SK-N-SH (cell line): Measurements from ENCODE around the gene UBE2U. TPM values are rescaled to one million over a fixed set of nuclear protein-coding genes. Genes with fewer than 3 reads are reported as not detected.

ENCODE experiments used
- CTCF ChIA-PET: fragments of 300-600, 350-600 bp; formaldehyde crosslinking; extraction: SDS; loops from one replicate; lab custom pipeline; 2021; lab: Yijun Ruan, JAX
- POLR2A ChIA-PET: fragments of 350-600 bp; sonication (Branson Sonifier 250); formaldehyde crosslinking; extraction: SDS; loops from one replicate; lab custom pipeline; 2020; ENCODE audit warnings: antibody characterized with exemption, inconsistent platforms; lab: Yijun Ruan, JAX
- DNase-seq: peaks from one replicate; pipeline ENCODE4 v3.0.0; 2012
- H2AFZ ChIP-seq: fragments of 200-600 bp; sonication (generic); 2 replicates; pipeline ENCODE4 v1.8.1; 2016; ENCODE audit warnings: antibody characterized with exemption, mild to moderate bottlenecking, low read depth
- H3F3A ChIP-seq: fragments of 200-600 bp; sonication (generic); replicated peaks from 2 replicates; pipeline ENCODE3; 2016; ENCODE audit warnings: antibody characterized with exemption, mild to moderate bottlenecking; ENCODE audit not compliant: insufficient read depth
- H3K27ac ChIP-seq, 2 experiments: fragments of 200-500 bp in 1 of 2; fragments of 200-600 bp in 1 of 2; sonication (Bioruptor generic) in 1 of 2; sonication (generic), shearing (Covaris generic) in 1 of 2; 2 replicates each; pipeline versions ENCODE4 v1.5.1 to v1.6.1; 2014 to 2016; ENCODE audit warnings: low read depth in 2 of 2, inconsistent platforms in 1 of 2, low read length in 1 of 2, mild to moderate bottlenecking in 1 of 2, mixed read lengths in 1 of 2
- H3K27me3 ChIP-seq: fragments of 200-600 bp; sonication (generic), shearing (Covaris generic); 2 replicates; pipeline ENCODE4 v1.6.1; 2016; ENCODE audit warnings: mixed run types; ENCODE audit not compliant: insufficient read depth
- H3K36me3 ChIP-seq, 2 experiments: fragments of 200-500 bp in 1 of 2; fragments of 200-600 bp in 1 of 2; sonication (Bioruptor generic) in 1 of 2; sonication (generic) in 1 of 2; replicated peaks in 1 of 2; 2 replicates each; pipeline versions ENCODE3 to v1.5.1; 2014 to 2016; ENCODE audit warnings: low read length in 1 of 2, mild to moderate bottlenecking in 1 of 2; ENCODE audit not compliant: insufficient read depth in 2 of 2, control insufficient read depth in 1 of 2
- H3K4me1 ChIP-seq, 2 experiments: fragments of 200-500 bp in 1 of 2; fragments of 200-600 bp in 1 of 2; sonication (Bioruptor generic) in 1 of 2; sonication (generic), shearing (Covaris generic) in 1 of 2; 2 replicates each; pipeline versions ENCODE4 v1.5.1 to v1.6.1; 2014 to 2016; ENCODE audit warnings: low read depth in 1 of 2, low read length in 1 of 2, mixed run types in 1 of 2; ENCODE audit not compliant: insufficient read depth in 2 of 2, control insufficient read depth in 1 of 2
- H3K4me2 ChIP-seq: fragments of 200-600 bp; sonication (generic), shearing (Covaris generic); 2 replicates; pipeline ENCODE4 v1.6.1; 2017; ENCODE audit warnings: mixed run types
- H3K4me3 ChIP-seq, 2 experiments: fragments of 200-500 bp in 1 of 2; fragments of 200-600 bp in 1 of 2; sonication (Bioruptor generic) in 1 of 2; sonication (generic), shearing (Covaris generic) in 1 of 2; 2 replicates each; pipeline versions ENCODE4 v1.5.1 to v1.8.1; 2014 to 2016; ENCODE audit warnings: low read depth in 2 of 2, inconsistent platforms in 1 of 2, low read length in 1 of 2, mild to moderate bottlenecking in 1 of 2, mixed read lengths in 1 of 2, moderate library complexity in 1 of 2
- H3K79me2 ChIP-seq: fragments of 200-600 bp; sonication (generic); 2 replicates; pipeline ENCODE4 v1.8.1; 2017; ENCODE audit warnings: mild to moderate bottlenecking; ENCODE audit not compliant: insufficient read depth
- H3K9ac ChIP-seq: fragments of 200-600 bp; sonication (generic); 2 replicates; pipeline ENCODE4 v1.6.1; 2017; ENCODE audit warnings: mixed run types
- H3K9me2 ChIP-seq: fragments of 200-600 bp; sonication (generic); 2 replicates; pipeline ENCODE4 v1.6.1; 2017; ENCODE audit warnings: mixed run types
- H3K9me3 ChIP-seq: fragments of 200-600 bp; sonication (generic); 2 replicates; pipeline ENCODE4 v1.6.1; 2017; ENCODE audit warnings: mixed run types, mild to moderate bottlenecking, moderate library complexity
- H4K20me1 ChIP-seq: fragments of 200-600 bp; sonication (generic); 2 replicates; pipeline ENCODE4 v1.6.1; 2017; ENCODE audit warnings: mild to moderate bottlenecking, mixed run types; ENCODE audit not compliant: insufficient read depth
- ELF1 ChIP-seq: IDR thresholded peaks from 2 replicates; pipeline ENCODE4 v1.4.0; 2012
- EP300 ChIP-seq, 2 experiments: IDR thresholded peaks; 2 replicates each; pipeline versions ENCODE4 v1.4.0 to v1.6.1; 2012; ENCODE audit warnings: borderline replicate concordance in 1 of 2, low read depth in 1 of 2, low read length in 1 of 2
- EZH2phosphoT487 ChIP-seq: fragments of 200-600 bp; sonication (generic); IDR thresholded peaks from 2 replicates; pipeline ENCODE4 v1.6.1; 2017; ENCODE audit warnings: low read depth, mixed run types, mild to moderate bottlenecking, antibody characterized with exemption, moderate library complexity, borderline replicate concordance
- FOXJ3 ChIP-seq: sonication (generic); formaldehyde crosslinking; IDR thresholded peaks from 2 replicates; pipeline ENCODE4 v1.5.1; 2020; ENCODE audit warnings: mild to moderate bottlenecking, missing genetic modification reagents
- FOXM1 ChIP-seq: IDR thresholded peaks from 2 replicates; pipeline ENCODE4 v1.4.0; 2012; ENCODE audit warnings: low read depth, mild to moderate bottlenecking
- GATA2 ChIP-seq: sonication (generic); formaldehyde crosslinking; IDR thresholded peaks from 2 replicates; pipeline ENCODE4 v1.5.0; 2020; ENCODE audit warnings: mild to moderate bottlenecking, missing genetic modification reagents
- JUND ChIP-seq: IDR thresholded peaks from 2 replicates; pipeline ENCODE4 v1.4.0; 2012
- MEF2A ChIP-seq: IDR thresholded peaks from 2 replicates; pipeline ENCODE4 v1.4.0; 2012; ENCODE audit warnings: low read depth, borderline replicate concordance
- MXI1 ChIP-seq: IDR thresholded peaks from 2 replicates; pipeline ENCODE4 v1.6.1; 2012; ENCODE audit warnings: mild to moderate bottlenecking, low read depth, low read length, improper control_type of control experiment
- NFIC ChIP-seq: IDR thresholded peaks from 2 replicates; pipeline ENCODE4 v1.4.0; 2012; ENCODE audit warnings: borderline replicate concordance
- NRF1 ChIP-seq: IDR thresholded peaks from 2 replicates; pipeline ENCODE4 v1.6.1; 2012; ENCODE audit warnings: low read depth, mild to moderate bottlenecking, low read length
- RCOR1 ChIP-seq: fragments of 150-350 bp; IDR thresholded peaks from 2 replicates; pipeline ENCODE4 v1.6.1; 2017; ENCODE audit warnings: antibody characterized with exemption, low read length
- SMC3 ChIP-seq: IDR thresholded peaks from 2 replicates; pipeline ENCODE4 v1.6.1; 2012; ENCODE audit warnings: low read depth, low read length, improper control_type of control experiment
- TCF12 ChIP-seq: IDR thresholded peaks from 2 replicates; pipeline ENCODE4 v1.4.0; 2012
- YY1 ChIP-seq: IDR thresholded peaks from 2 replicates; pipeline ENCODE4 v1.4.0; 2012; ENCODE audit warnings: low read depth, mild to moderate bottlenecking
- WGBS: methylation state at CpG from one replicate; pipeline ENCODE4 v1.1.6; 2017; ENCODE audit warnings: low lambda C conversion rate; 5-methylcytosine and 5-hydroxymethylcytosine counted together
- polyA plus RNA-seq, 3 experiments: library from polyadenylated mRNA; depleted of rRNA; stranded (reverse); fragments of >200 nt; gene quantifications; 2 replicates each; pipeline ENCODE4 v1.2.3, GENCODE V29; 2012
- TF ChIP-seq, protein P1 (sequence below): IDR thresholded peaks from 2 replicates; pipeline ENCODE4 v1.4.0; 2012; ENCODE audit warnings: low read depth, borderline replicate concordance
- TF ChIP-seq, protein P2 (sequence below): fragments of 150-350 bp; IDR thresholded peaks from 2 replicates; pipeline ENCODE4 v1.6.1; 2017; ENCODE audit warnings: antibody characterized with exemption, low read length, low read depth, borderline replicate concordance
- TF ChIP-seq, protein P3 (sequence below): fragments of 150-350 bp; IDR thresholded peaks from 2 replicates; pipeline ENCODE4 v1.6.1; 2016; ENCODE audit warnings: mild to moderate bottlenecking, low read depth, low read length
- TF ChIP-seq, protein P4 (sequence below): IDR thresholded peaks from 2 replicates; pipeline ENCODE4 v1.4.0; 2012; ENCODE audit warnings: low read depth
- TF ChIP-seq, protein P5 (sequence below): fragments of 200-600 bp; sonication (generic); IDR thresholded peaks from 2 replicates; pipeline ENCODE4 v1.6.1; 2017; ENCODE audit warnings: antibody characterized with exemption, mild to moderate bottlenecking, moderate library complexity

UBE2U gene
- polyA plus RNA-seq, 1 of the 3 experiments (the other 2 are of a cell fraction), result not detected

DNA sequence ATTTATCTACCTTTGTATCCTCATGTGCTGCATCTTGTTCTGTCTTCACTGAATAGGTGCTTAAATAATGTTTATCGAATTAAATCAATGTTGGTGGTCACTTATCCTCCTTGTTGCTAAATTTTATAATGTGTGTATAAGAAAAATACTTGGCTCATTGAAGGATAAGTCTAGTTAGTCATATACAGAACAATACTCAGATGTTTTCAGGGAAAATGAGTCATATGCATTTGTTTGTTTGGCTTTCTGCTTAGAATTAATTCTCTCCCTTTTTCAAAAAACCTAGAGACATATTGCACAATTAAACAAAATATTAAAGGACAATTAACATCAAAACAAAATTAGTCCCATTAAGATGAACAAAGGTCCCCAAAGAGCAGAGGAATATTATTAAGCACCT lies 89.0 kb downstream of the UBE2U start:
- H3K4me1 ChIP-seq, result no peaks in the 10 kb centered on the region; a peak in 1 of 4 replicates
- no peaks in the 10 kb centered on the region for H3K36me3 ChIP-seq
- H3K9ac ChIP-seq, result no peak overlapping the region
- no peaks in the 10 kb centered on the region for H3K27me3 ChIP-seq
- 25% methylated on average over 1 of the region's 1 CpG for WGBS
- H2AFZ ChIP-seq, result no peak overlapping the region
- no peak overlapping the region for H3K27ac ChIP-seq
- no peaks in the 10 kb centered on the region for H3K9me3 ChIP-seq
- DNase-seq, result no peak
- H3K9me2 ChIP-seq, result no peaks in the 10 kb centered on the region
- no peaks in the 10 kb centered on the region for H4K20me1 ChIP-seq
- no peak overlapping the region for H3K4me3 ChIP-seq
- no peak overlapping the region for H3K4me2 ChIP-seq
- H3K79me2 ChIP-seq, result no peaks in the 10 kb centered on the region
- H3F3A ChIP-seq, result no peaks in the 10 kb centered on the region
- ChIA-PET CTCF (no interaction called here), POLR2A (no interaction called here)
- TF ChIP-seq EP300 (IDR thresholded peaks at IDR 0.05; ENCODE audit: borderline replicate concordance in 1 of 2, low read depth in 1 of 2, low read length in 1 of 2), result no peak
- TF ChIP-seq, protein P1, sequence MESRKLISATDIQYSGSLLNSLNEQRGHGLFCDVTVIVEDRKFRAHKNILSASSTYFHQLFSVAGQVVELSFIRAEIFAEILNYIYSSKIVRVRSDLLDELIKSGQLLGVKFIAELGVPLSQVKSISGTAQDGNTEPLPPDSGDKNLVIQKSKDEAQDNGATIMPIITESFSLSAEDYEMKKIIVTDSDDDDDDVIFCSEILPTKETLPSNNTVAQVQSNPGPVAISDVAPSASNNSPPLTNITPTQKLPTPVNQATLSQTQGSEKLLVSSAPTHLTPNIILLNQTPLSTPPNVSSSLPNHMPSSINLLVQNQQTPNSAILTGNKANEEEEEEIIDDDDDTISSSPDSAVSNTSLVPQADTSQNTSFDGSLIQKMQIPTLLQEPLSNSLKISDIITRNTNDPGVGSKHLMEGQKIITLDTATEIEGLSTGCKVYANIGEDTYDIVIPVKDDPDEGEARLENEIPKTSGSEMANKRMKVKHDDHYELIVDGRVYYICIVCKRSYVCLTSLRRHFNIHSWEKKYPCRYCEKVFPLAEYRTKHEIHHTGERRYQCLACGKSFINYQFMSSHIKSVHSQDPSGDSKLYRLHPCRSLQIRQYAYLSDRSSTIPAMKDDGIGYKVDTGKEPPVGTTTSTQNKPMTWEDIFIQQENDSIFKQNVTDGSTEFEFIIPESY, result no peak
- TF ChIP-seq, protein P2, sequence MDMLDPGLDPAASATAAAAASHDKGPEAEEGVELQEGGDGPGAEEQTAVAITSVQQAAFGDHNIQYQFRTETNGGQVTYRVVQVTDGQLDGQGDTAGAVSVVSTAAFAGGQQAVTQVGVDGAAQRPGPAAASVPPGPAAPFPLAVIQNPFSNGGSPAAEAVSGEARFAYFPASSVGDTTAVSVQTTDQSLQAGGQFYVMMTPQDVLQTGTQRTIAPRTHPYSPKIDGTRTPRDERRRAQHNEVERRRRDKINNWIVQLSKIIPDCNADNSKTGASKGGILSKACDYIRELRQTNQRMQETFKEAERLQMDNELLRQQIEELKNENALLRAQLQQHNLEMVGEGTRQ, result no peak
- TF ChIP-seq MXI1, result no peak
- no peak for TF ChIP-seq TCF12
- TF ChIP-seq, protein P3, sequence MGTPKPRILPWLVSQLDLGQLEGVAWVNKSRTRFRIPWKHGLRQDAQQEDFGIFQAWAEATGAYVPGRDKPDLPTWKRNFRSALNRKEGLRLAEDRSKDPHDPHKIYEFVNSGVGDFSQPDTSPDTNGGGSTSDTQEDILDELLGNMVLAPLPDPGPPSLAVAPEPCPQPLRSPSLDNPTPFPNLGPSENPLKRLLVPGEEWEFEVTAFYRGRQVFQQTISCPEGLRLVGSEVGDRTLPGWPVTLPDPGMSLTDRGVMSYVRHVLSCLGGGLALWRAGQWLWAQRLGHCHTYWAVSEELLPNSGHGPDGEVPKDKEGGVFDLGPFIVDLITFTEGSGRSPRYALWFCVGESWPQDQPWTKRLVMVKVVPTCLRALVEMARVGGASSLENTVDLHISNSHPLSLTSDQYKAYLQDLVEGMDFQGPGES, result no peak
- no peak for TF ChIP-seq ELF1
- TF ChIP-seq YY1, result no peak
- no peak for TF ChIP-seq FOXJ3
- TF ChIP-seq SMC3, result no peak
- no peak for TF ChIP-seq NRF1
- TF ChIP-seq NFIC, result no peak
- TF ChIP-seq JUND, result no peak
- TF ChIP-seq MEF2A, result no peak
- TF ChIP-seq RCOR1, result no peak
- TF ChIP-seq, protein P4, sequence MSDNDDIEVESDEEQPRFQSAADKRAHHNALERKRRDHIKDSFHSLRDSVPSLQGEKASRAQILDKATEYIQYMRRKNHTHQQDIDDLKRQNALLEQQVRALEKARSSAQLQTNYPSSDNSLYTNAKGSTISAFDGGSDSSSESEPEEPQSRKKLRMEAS, result no peak
- TF ChIP-seq GATA2 (CRISPR knock-in tag), result no peak
- TF ChIP-seq FOXM1, result no peak
- TF ChIP-seq, protein P5, sequence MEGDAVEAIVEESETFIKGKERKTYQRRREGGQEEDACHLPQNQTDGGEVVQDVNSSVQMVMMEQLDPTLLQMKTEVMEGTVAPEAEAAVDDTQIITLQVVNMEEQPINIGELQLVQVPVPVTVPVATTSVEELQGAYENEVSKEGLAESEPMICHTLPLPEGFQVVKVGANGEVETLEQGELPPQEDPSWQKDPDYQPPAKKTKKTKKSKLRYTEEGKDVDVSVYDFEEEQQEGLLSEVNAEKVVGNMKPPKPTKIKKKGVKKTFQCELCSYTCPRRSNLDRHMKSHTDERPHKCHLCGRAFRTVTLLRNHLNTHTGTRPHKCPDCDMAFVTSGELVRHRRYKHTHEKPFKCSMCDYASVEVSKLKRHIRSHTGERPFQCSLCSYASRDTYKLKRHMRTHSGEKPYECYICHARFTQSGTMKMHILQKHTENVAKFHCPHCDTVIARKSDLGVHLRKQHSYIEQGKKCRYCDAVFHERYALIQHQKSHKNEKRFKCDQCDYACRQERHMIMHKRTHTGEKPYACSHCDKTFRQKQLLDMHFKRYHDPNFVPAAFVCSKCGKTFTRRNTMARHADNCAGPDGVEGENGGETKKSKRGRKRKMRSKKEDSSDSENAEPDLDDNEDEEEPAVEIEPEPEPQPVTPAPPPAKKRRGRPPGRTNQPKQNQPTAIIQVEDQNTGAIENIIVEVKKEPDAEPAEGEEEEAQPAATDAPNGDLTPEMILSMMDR, result no peak
- no peak for TF ChIP-seq EZH2phosphoT487
